ENCODE results near the gene HACD2. TPM values are rescaled to one million over a fixed set of nuclear protein-coding genes. Genes with fewer than 3 reads are reported as not detected.

Gene HACD2
- total and polyA plus RNA-seq, 3 donors from 2014 or later: 34.8 to 79.7 (median 55.9) TPM

GRCh38 chr3:123629747-123630047 is 44.8 kb upstream of the HACD2 start:
- DNase-seq: no peak
- Histone ChIP-seq H3K9me3 (no peaks in the 10 kb centered on the region), H3K36me3 (ENCODE audit: low read depth, missing control alignments) (no peaks in the 10 kb centered on the region), H3K4me1 (peaks cover 33% of the 10 kb centered on the region), H3K27ac (no peak overlapping the region), H3K27me3 (no peaks in the 10 kb centered on the region), H3K4me3 (no peak overlapping the region)
- TF ChIP-seq CTCF (IDR thresholded peaks at IDR 0.05) (no peak), POLR2A (IDR thresholded peaks at IDR 0.05) (no peak)
- intact Hi-C loops (cut with DNase I; ENCODE audit: low total_unique reads): no loop called here
- WGBS, 2 donors: 88 to 98% methylated on average over 1 to 4 of the region's 4 CpGs

GRCh38 chr3:123628996-123629746 is 44.3 kb upstream of the HACD2 start:
- Histone ChIP-seq H3K9me3 (no peaks in the 10 kb centered on the region), H3K36me3 (ENCODE audit: low read depth, missing control alignments) (no peaks in the 10 kb centered on the region), H3K27ac (no peak overlapping the region), H3K4me3 (no peak overlapping the region), H3K4me1 (peaks cover 28% of the 10 kb centered on the region), H3K27me3 (no peaks in the 10 kb centered on the region)
- WGBS, 2 donors: 86 to 93% methylated on average over 22 of the region's 22 CpGs
- TF ChIP-seq CTCF (IDR thresholded peaks at IDR 0.05) (no peak), POLR2A (IDR thresholded peaks at IDR 0.05) (no peak)
- intact Hi-C loops (cut with DNase I; ENCODE audit: low total_unique reads): no loop called here
- DNase-seq: no peak

- no peak for DNase-seq
- H3K9me3 ChIP-seq: no peaks in the 10 kb centered on the region
- no peaks in the 10 kb centered on the region for H3K27me3 ChIP-seq
- peak overlapping the region in 1 of 2 donors; percentile 47 for H3K27ac ChIP-seq
- no peak for TF ChIP-seq POLR2A (IDR thresholded peaks at IDR 0.05)
- no peak for TF ChIP-seq CTCF (IDR thresholded peaks at IDR 0.05)
- peaks cover 16% of the 10 kb centered on the region for H3K4me1 ChIP-seq
- H3K36me3 ChIP-seq (ENCODE audit: low read depth, missing control alignments): no peaks in the 10 kb centered on the region
- intact Hi-C loops (cut with DNase I; ENCODE audit: low total_unique reads): no loop called here
- H3K4me3 ChIP-seq: no peak overlapping the region
- 83 to 91% methylated on average over 4 to 6 of the region's 6 CpGs for WGBS, 2 donors
Observed at GRCh38 chr3:123627673-123628670, 43.1 kb upstream of the HACD2 start.

- H3K27ac ChIP-seq: no peak overlapping the region
- WGBS, 2 donors: 94 to 97% methylated on average over 6 to 7 of the region's 7 CpGs
- no peak overlapping the region for H3K4me3 ChIP-seq
- no peak for TF ChIP-seq POLR2A (IDR thresholded peaks at IDR 0.05)
- no peak for TF ChIP-seq CTCF (IDR thresholded peaks at IDR 0.05)
- intact Hi-C loops (cut with DNase I; ENCODE audit: low total_unique reads): no loop called here
- no peak for DNase-seq
- no peaks in the 10 kb centered on the region for H3K27me3 ChIP-seq
- H3K4me1 ChIP-seq: peaks cover 5% of the 10 kb centered on the region
- no peaks in the 10 kb centered on the region for H3K36me3 ChIP-seq (ENCODE audit: low read depth, missing control alignments)
- H3K9me3 ChIP-seq: no peaks in the 10 kb centered on the region
Observed at GRCh38 chr3:123626881-123627280, 42.0 kb upstream of the HACD2 start.

Data from testis (tissue), 3 donors.